Mesendoderm (in vitro differentiated cells): ENCODE results near the gene EIF2D.
A peak's percentile ranks its signal among the peaks of the same experiment; 100 is the strongest.
"Not testable (repeated sequence)": the region's sequence is repeated elsewhere in the genome, so short reads cannot be mapped to it uniquely, and the experiment has no call there.

ENCODE experiments used
- DNase-seq: peaks from one replicate; pipeline ENCODE4 v3.0.0; 2013
- H2AK5ac ChIP-seq: 2 replicates; pipeline ENCODE4 v1.6.1; 2013; ENCODE audit warnings: low read length, inconsistent platforms
- H2BK120ac ChIP-seq: 2 replicates; pipeline ENCODE4 v1.6.1; 2013; ENCODE audit warnings: low read depth, mild to moderate bottlenecking, low read length, moderate library complexity, mixed read lengths
- H2BK15ac ChIP-seq: replicated peaks from 2 replicates; pipeline ENCODE4 v1.6.1; 2013; ENCODE audit warnings: low read depth, mild to moderate bottlenecking, moderate library complexity
- H2BK5ac ChIP-seq: 2 replicates; pipeline ENCODE4 v1.6.1; 2013; ENCODE audit warnings: low read length, inconsistent platforms
- H3K18ac ChIP-seq: 2 replicates; pipeline ENCODE4 v1.6.1; 2013; ENCODE audit warnings: mild to moderate bottlenecking, low read length, mixed read lengths
- H3K23ac ChIP-seq: one replicate; pipeline ENCODE4 v1.6.1; 2013; ENCODE audit warnings: low read length
- H3K27ac ChIP-seq: 2 replicates; pipeline ENCODE4 v1.5.1; 2013; ENCODE audit warnings: low read depth, mild to moderate bottlenecking, inconsistent platforms, low read length, moderate library complexity
- H3K27me3 ChIP-seq: 2 replicates; pipeline ENCODE4 v1.6.1; 2013; ENCODE audit warnings: low read length, control low read depth, mild to moderate bottlenecking, inconsistent platforms; ENCODE audit not compliant: insufficient read depth, poor library complexity
- H3K36me3 ChIP-seq: 2 replicates; pipeline ENCODE4 v1.6.1; 2013; ENCODE audit warnings: low read length, inconsistent platforms; ENCODE audit not compliant: control insufficient read depth, insufficient read depth
- H3K4ac ChIP-seq: one replicate; pipeline ENCODE4 v1.6.1; 2013; ENCODE audit warnings: low read depth, mild to moderate bottlenecking, low read length, moderate library complexity
- H3K4me1 ChIP-seq: 2 replicates; pipeline ENCODE4 v1.6.1; 2013; ENCODE audit warnings: low read depth, low read length, inconsistent platforms; ENCODE audit not compliant: control insufficient read depth
- H3K4me2 ChIP-seq: 2 replicates; pipeline ENCODE4 v1.6.1; 2013; ENCODE audit warnings: low read length
- H3K4me3 ChIP-seq: 2 replicates; pipeline ENCODE4 v1.5.1; 2013; ENCODE audit warnings: mild to moderate bottlenecking, low read length
- H3K56ac ChIP-seq: one replicate; pipeline ENCODE4 v1.6.1; 2013; ENCODE audit warnings: low read length
- H3K79me1 ChIP-seq: 2 replicates; pipeline ENCODE4 v1.6.1; 2013; ENCODE audit warnings: low read length, inconsistent platforms
- H3K79me2 ChIP-seq: 2 replicates; pipeline ENCODE4 v1.6.1; 2013; ENCODE audit warnings: mild to moderate bottlenecking, low read length; ENCODE audit not compliant: control insufficient read depth, insufficient read depth
- H3K9ac ChIP-seq: 2 replicates; pipeline ENCODE4 v1.6.1; 2013; ENCODE audit warnings: low read length, inconsistent platforms
- H4K5ac ChIP-seq: one replicate; pipeline ENCODE4 v1.6.1; 2013; ENCODE audit warnings: low read length
- H4K8ac ChIP-seq: one replicate; pipeline ENCODE4 v1.6.1; 2013; ENCODE audit warnings: low read depth, mild to moderate bottlenecking, control low read depth, low read length, moderate library complexity
- WGBS: extraction: QIAGEN DNeasy Blood & Tissue Kit; methylation state at CpG from one replicate; pipeline ENCODE4 v1.1.7; 2013; ENCODE audit warnings: low lambda C conversion rate, missing lambda C conversion rate; ENCODE audit not compliant: insufficient coverage; ENCODE audit errors: extremely low coverage; 5-methylcytosine and 5-hydroxymethylcytosine counted together

EIF2D gene

DNA sequence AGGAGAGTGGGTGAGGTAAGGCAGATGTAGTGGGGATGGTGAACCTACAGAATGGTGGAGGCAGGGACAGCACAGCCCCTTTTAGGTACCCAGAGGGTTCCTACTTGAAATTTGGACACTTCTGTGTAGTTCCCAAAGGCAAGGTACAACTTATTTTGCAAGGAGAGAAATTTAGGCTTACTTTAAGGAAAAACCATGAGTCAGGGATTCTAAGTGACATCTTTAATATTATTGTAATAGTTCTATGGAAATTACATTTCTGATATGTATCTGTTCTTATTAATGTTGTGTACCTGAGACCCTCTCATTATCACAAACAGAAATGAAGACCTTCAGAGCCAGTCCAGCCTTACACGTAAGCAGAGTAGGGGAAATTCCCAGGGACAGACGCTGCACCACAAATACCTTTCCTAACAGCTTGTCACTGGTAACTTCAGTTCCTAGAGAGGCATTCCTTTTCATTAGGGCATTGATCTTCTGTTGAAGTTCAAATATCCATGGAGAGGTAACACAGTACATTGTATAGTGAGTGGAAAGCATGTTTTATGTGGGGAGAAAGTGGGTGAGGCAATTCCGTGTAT lies 30.9 kb upstream of the EIF2D start:
- no peaks in the 10 kb centered on the region for H3K79me2 ChIP-seq
- DNase-seq: no peak
- no peaks in the 10 kb centered on the region for H3K27me3 ChIP-seq
- H3K79me1 ChIP-seq: no peaks in the 10 kb centered on the region
- H4K5ac ChIP-seq: no peak overlapping the region
- H3K4ac ChIP-seq: no peak overlapping the region
- H3K27ac ChIP-seq: no peak overlapping the region
- no peaks in the 10 kb centered on the region for H3K4me1 ChIP-seq
- no peak overlapping the region for H3K4me2 ChIP-seq
- H3K56ac ChIP-seq: no peak overlapping the region
- no peak overlapping the region for H3K18ac ChIP-seq
- H2AK5ac ChIP-seq: no peak overlapping the region
- H4K8ac ChIP-seq: no peak overlapping the region
- H2BK15ac ChIP-seq: no peak overlapping the region
- no peak overlapping the region for H2BK120ac ChIP-seq
- H3K36me3 ChIP-seq: peaks cover 3% of the 10 kb centered on the region
- H3K4me3 ChIP-seq: no peak overlapping the region
- no CpG with 5 or more reads among the region's 3 CpGs for WGBS
- H2BK5ac ChIP-seq: no peak overlapping the region
- H3K9ac ChIP-seq: no peak overlapping the region
- H3K23ac ChIP-seq: no peak overlapping the region

DNA sequence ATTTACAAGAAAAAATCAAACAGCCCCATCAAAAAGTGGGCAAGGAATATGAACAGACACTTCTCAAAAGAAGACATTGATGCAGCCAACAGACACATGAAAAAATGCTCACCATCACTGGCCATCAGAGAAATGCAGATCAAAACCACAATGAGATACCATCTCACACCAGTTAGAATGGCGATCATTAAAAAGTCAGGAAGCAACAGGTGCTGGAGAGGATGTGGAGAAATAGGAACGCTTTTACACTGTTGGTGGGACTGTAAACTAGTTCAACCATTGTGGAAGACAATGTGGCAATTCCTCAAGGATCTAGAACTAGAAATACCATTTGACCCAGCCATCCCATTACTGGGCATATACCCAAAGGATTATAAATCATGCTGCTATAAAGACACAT lies 29.8 kb upstream of the EIF2D start:
- not testable (repeated sequence) for H3K4me2 ChIP-seq, H2BK5ac ChIP-seq, H3K9ac ChIP-seq, H3K36me3 ChIP-seq, DNase-seq, H2BK15ac ChIP-seq, H4K8ac ChIP-seq, H3K4me1 ChIP-seq, H2BK120ac ChIP-seq, H3K56ac ChIP-seq, H3K18ac ChIP-seq, H3K79me2 ChIP-seq, H3K4me3 ChIP-seq, H3K79me1 ChIP-seq, H2AK5ac ChIP-seq, H3K27ac ChIP-seq, H3K4ac ChIP-seq, H3K27me3 ChIP-seq, H3K23ac ChIP-seq, H4K5ac ChIP-seq
- no CpG with 5 or more reads among the region's 2 CpGs for WGBS

DNA sequence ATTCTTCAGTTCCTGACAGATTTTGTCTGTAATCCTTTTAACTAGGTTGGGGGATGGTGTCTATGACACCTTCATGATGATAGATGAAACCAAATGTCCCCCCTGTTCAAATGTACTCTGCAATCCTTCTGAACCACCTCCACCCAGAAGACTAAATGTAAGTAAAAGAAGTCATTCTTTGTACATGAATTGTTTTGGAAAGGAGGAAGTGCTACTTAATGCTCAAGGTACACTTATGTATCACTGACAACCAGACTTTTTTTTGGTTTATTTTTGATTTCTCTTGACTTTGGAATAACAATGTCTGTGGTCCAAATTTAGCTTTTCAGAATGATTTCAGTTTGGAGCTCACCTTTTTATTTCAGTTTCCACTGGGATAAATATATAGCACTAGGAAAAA lies 25.3 kb upstream of the EIF2D start:
- no peak overlapping the region for H2BK120ac ChIP-seq

DNA sequence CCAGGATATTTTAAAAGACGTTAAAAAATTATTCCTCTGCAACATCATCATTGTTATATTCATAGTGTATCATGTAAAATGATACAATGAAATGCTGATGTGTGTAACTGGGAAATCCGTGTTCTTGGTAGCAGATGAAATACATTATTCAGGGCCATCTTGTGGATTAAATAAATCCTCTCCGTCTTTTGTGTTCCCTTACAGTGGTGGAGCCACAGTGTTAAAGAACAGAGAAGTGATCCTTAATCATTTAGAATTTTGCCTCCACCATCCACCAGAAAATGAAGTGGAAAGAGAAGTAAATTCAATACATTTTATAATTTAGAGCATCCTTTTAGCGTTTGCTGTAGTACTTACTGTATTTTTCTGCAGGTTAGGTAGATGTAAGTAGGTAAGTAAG lies 24.4 kb upstream of the EIF2D start:
- H3K4ac ChIP-seq: no peak overlapping the region
- H3K56ac ChIP-seq: no peak overlapping the region
- H2BK120ac ChIP-seq: no peak overlapping the region
- no peaks in the 10 kb centered on the region for H3K79me2 ChIP-seq
- H3K4me3 ChIP-seq: no peak overlapping the region
- H3K36me3 ChIP-seq: no peaks in the 10 kb centered on the region
- no peak overlapping the region for H2BK5ac ChIP-seq
- no peak overlapping the region for H4K8ac ChIP-seq
- H3K18ac ChIP-seq: no peak overlapping the region
- no peaks in the 10 kb centered on the region for H3K27me3 ChIP-seq
- H2BK15ac ChIP-seq: no peak overlapping the region
- H3K27ac ChIP-seq: no peak overlapping the region
- H3K4me2 ChIP-seq: no peak overlapping the region
- no CpG with 5 or more reads among the region's 4 CpGs for WGBS
- no peak overlapping the region for H3K23ac ChIP-seq
- H4K5ac ChIP-seq: no peak overlapping the region
- H3K4me1 ChIP-seq: peaks cover 6% of the 10 kb centered on the region
- H2AK5ac ChIP-seq: no peak overlapping the region
- no peaks in the 10 kb centered on the region for H3K79me1 ChIP-seq
- DNase-seq: no peak
- peak overlapping the region; percentile 3 for H3K9ac ChIP-seq

More for the DNA sequence above, 25.3 kb upstream of the EIF2D start:
- no peaks in the 10 kb centered on the region for H3K27me3 ChIP-seq
- peaks cover 6% of the 10 kb centered on the region for H3K4me1 ChIP-seq
- H3K4me2 ChIP-seq: no peak overlapping the region
- no peak overlapping the region for H3K4me3 ChIP-seq
- H4K8ac ChIP-seq: no peak overlapping the region
- H2BK5ac ChIP-seq: no peak overlapping the region
- no peak overlapping the region for H3K27ac ChIP-seq
- H3K79me2 ChIP-seq: no peaks in the 10 kb centered on the region
- H4K5ac ChIP-seq: no peak overlapping the region
- H2BK15ac ChIP-seq: no peak overlapping the region
- no peak overlapping the region for H3K56ac ChIP-seq
- H3K4ac ChIP-seq: no peak overlapping the region
- no peak overlapping the region for H3K23ac ChIP-seq
- H3K18ac ChIP-seq: no peak overlapping the region
- H3K79me1 ChIP-seq: no peaks in the 10 kb centered on the region
- no peak overlapping the region for H2AK5ac ChIP-seq
- H3K36me3 ChIP-seq: no peaks in the 10 kb centered on the region
- no peak for DNase-seq
- no peak overlapping the region for H3K9ac ChIP-seq

GRCh38 chr1:206635978-206636345 lies 23.7 kb upstream of the EIF2D start:
- whole genome bisulfite sequencing: no CpG with 5 or more reads among the region's 14 CpGs
- Histone ChIP-seq H3K27me3 (no peaks in the 10 kb centered on the region), H2AK5ac (no peak overlapping the region), H3K23ac (no peak overlapping the region), H4K5ac (no peak overlapping the region), H3K79me1 (no peaks in the 10 kb centered on the region), H2BK5ac (no peak overlapping the region), H3K4me1 (peaks cover 6% of the 10 kb centered on the region), H4K8ac (no peak overlapping the region), H3K79me2 (no peaks in the 10 kb centered on the region), H3K4me3 (peak overlapping the region; percentile 71), H3K9ac (peak overlapping the region; percentile 38), H3K36me3 (no peaks in the 10 kb centered on the region), H3K4ac (no peak overlapping the region), H3K4me2 (peak overlapping the region; percentile 23), H3K27ac (peak overlapping the region; percentile 9), H3K18ac (peak overlapping the region; percentile 62), H2BK15ac (no peak overlapping the region), H3K56ac (peak overlapping the region; percentile 88), H2BK120ac (peak overlapping the region; percentile 37)
- DNase-seq: no peak
